Middle frontal gyrus (tissue), 1 donor: ENCODE measurements around the gene DNMT3L.
"Not testable (repeated sequence)": the region's sequence is repeated elsewhere in the genome, so short reads cannot be mapped to it uniquely, and the experiment has no call there.

Source experiments
- DNase-seq: peaks from one replicate; pipeline ENCODE4 v3.0.0-alpha.2; 2015; ENCODE audit warnings: low spot score; ENCODE audit errors: extremely low spot score

The DNMT3L gene

DNA sequence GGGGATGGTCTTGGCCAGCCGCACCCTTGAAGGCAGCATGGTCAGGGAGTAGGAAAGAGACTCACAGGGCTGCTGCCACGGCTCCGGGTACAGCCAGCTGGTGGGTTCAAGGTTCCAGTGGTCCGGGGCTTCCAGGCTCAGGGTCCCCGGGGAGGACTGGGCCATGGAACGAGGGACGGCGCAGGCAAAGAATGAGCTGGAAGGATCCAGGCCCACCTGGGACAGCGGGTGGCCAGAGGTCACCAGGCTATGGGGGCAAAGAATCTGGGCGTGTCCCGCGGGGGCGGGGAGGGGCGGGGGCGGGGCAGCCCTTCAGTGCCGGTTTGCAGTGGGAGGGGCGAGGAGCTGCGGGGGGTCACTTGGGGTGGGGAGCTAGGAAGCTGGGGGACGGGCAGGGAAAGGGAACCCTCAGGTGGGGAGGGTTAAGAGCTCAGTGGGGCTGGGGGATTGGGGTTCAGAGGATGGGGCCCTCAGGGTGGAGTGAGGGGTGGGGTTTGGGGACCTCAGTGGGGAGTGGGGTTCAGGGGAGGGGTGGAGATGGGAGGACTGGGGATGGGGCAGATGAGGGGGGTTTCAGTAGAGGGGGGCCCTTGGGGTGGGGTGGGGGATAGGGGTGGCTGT lies at the start of gene DNMT3L:
TSS of gene DNMT3L (minus strand) at position 223 of the 621 bp plus-strand sequence. CDS start 638 bp downstream, outside the sequence.
- DNase-seq: no peak

DNA sequence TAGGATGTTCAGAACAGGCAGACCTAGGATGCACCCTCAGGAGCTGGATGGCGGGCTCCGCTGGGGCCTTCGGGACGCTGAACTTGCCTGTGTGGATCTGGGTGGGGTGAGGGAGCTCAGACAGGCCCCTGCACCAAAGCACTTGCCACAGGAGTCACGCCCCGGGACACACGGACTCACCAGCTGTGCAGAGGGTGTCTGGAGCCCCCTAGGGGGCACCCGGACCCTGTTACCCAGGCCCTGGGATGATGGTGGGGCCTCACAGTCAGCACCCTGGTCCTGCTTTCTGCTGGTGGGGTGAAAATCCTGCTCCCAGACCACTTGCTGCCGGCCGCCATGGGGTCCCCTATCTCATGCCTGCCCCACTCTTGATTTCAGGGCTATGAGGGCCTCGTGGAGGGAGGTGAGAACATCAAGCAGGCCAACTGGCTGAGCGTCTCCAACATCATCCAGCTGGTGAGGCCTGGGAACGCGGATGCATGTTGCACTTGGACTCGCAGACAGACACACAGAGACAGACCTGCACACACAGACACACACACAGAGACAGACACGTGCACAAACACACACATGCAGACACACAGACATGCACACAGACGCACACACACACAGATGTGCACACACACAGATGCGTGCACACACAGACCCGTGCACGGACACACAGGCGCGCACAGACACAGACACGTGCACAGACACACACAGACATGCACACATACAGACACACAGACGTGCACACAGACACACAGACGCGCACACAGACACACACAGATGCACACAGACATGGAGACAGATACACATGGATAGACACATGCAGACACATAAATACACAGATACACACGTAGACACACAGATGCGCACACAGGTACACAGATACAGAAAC lies 49.2 kb upstream of the DNMT3L start:
- no peak for DNase-seq

- DNase-seq: no peak
Observed at GRCh38 chr21:44306936-44307704, 45.4 kb upstream of the DNMT3L start.

DNA sequence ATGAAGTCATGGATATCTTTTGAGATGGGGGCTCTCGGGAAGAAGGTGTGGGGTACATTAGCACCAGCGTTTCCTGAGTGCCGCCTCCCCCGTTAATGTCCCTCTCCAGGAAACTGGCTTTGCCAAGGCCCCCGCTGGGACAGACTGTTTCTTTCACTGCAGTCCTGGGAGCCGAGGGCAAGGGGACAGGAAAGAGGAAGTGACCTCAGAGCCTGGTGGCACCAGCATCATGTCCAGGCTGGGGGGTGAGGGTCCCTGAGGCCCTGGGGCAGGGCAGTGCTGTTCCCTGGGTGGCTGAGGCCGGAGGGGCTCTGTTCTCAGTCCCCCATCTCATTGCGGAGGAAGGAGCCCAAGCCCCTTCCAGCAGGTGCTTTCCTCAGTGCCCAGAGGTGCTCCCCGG lies 44.0 kb upstream of the DNMT3L start:
- DNase-seq: no peak

DNA sequence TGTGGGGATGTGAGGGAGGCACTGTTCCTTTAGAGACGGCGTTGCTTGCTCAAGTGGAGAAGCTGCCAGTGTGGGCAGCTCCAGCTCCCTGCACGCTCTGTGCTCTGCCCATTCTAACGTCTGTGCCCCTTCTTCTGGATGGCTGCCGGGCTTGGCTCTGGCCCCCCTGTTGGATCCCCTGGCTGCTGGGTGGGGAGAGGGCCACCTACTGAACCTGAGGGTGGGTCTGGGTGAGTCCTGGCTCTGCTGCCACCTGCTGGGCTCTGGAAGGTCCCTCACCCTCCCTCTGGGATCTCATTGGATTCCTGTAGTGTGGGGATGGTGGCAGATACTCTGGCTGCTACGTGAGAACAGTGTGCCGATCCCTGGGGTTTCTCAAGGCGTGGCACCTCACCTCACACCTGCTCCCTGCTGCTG lies 43.2 kb upstream of the DNMT3L start:
- DNase-seq: peak; percentile 25

DNA sequence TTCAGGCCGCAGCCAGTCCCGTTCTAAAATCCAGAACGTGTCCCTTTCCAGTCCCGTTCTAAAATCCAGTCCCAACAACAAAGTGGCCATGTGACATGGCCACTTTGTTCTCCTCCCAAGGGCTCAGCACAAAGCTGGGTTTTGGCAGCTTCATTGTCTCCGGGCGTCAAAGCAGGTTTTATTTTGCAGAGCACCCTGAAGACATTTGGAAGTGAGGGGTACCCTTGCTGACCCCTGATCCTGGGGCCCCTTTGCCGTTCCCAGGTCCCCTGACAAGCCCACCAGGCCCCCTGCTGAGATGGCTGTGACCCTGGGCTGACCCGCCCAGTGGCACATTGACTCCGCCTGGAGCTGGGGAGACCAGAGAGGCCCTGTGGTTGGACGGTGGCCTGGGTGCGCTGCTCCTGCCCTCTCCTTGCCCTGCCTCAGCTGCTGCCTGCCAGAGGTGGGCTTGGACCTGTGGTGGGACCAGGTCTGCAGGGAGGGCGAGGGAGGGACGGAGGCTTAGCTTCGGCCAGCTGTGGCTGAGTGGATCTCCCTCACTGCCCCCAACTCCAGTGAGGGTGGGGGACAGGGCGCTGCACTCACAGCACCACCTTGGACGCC lies 42.4 kb upstream of the DNMT3L start:
- DNase-seq: no peak

DNA sequence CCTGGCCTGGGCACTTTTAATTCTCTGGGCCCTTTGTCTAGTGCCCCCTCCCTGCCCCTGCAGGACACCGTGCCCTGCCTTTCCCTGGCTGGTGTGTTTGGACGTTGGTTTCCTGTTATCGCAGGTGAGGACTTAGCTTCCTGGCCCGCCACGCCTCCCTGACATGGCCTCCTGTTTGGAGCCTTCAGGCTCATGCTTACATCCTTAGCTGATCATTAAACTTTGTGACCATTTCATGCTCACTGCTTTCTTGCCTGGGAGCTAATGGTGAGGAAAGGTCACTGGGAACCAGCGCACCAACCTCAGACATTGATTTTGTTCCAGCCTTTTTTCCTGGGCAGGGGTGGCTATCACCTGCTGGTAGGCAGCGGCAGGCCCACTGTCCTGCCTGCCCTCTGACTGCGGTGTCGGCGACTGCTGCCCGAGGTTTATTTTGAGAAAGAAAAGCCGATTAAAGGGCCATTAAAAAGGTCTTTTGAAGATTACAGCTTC lies 41.8 kb upstream of the DNMT3L start:
- no peak for DNase-seq

GRCh38 chr21:44302573-44303401 lies 41.1 kb upstream of the DNMT3L start:
- not testable (repeated sequence) for DNase-seq

- DNase-seq: no peak
Observed at GRCh38 chr21:44301961-44302406, 40.3 kb upstream of the DNMT3L start.

GRCh38 chr21:44301141-44301540 lies 39.4 kb upstream of the DNMT3L start:
- DNase-seq: no peak

DNA sequence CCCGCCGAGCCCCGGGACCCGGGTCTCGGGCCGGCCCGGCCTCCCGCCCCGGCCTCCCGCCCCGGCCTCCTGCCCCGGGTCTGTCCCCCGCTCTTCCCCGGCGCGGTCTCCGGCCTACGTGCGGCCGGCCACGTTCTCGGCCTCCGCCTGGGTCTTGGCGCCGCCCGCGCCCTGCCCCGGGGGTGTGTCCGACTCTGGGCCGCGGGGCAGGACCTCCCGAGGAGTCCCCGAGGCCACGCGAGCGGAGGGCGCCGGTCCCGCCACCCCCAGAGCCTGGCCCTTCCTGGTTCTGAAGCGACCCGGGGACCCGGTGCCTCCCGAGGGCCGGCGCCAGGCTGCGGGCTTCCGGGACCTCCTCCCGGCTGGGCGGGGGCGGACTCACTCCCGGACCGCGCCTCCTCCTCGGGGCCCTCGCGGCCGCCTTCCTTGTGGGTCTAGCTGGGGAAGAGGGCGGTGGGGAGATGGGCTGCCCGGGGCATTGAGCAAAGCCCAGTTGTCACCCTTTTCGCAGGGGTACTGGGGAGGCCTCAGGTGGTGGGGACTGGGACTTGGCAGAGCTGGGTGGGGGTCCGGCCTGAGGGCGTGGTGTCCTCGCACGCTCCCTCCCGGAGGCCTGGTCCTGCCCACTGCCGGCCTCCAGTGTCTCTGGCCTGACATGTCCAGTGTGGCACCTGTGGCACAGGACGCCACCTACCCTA lies 38.7 kb upstream of the DNMT3L start:
- DNase-seq: no peak

DNA sequence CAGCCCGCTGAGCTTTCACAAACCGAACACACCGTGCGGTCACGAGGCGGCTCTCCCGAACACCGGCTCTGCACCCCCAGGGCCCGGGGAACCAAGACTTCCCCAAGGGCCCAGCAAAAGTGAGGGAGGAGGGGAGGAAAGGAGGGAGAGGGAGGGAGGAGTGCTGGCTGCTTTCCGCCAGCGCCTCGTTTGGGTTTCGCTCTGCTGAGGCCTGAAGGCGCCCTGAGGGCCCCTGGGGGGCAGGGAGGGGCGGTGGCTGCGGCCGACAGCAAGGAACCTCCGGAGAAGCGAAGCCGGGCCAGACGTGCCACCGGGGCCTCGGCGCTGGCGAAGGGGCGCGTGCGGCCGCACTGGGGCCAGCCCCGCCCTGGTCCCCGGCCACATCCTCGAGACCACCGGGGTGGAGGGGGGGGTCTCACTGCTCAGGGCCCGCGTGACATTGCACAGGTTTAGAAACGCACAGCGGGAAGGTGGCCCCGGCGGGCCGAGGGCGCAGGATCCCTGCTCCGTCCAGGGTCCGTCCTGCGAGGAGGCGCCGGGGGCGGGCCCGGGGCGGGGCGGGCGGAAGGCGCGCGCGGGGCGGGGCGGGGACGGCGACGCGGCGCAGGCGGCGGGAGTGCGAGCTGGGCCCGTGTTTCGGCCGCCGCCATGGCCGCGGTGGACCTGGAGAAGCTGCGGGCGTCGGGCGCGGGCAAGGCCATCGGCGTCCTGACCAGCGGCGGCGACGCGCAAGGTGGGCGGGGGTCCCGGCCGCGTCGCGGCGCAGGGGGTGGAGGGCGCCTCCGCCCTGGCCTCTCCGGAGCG lies 38.0 kb upstream of the DNMT3L start, which contains the start of gene PFKL:
TSS of gene PFKL (plus strand) at position 596 of the 804 bp plus-strand sequence. CDS start at position 649, 53 bp downstream.
- no peak for DNase-seq

DNA sequence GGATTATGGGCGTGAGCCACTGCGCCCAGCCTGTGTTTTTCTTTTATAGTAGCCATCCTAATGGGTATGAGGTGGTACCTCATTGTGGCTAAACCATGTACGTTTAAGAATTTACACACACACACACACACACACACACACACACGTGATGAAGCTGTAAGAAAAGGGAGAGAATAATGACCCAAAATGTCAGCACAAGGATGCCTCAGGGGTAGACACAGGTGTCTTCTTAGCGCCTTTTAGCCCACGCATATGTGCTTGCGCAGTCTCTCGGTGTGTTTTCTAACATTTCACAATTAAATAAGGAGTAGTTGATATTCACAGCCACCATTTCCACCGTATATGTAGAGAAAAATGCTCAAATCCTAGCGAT lies 37.4 kb upstream of the DNMT3L start:
- no peak for DNase-seq

GRCh38 chr21:44298301-44298700 lies 36.6 kb upstream of the DNMT3L start:
- DNase-seq: no peak

DNA sequence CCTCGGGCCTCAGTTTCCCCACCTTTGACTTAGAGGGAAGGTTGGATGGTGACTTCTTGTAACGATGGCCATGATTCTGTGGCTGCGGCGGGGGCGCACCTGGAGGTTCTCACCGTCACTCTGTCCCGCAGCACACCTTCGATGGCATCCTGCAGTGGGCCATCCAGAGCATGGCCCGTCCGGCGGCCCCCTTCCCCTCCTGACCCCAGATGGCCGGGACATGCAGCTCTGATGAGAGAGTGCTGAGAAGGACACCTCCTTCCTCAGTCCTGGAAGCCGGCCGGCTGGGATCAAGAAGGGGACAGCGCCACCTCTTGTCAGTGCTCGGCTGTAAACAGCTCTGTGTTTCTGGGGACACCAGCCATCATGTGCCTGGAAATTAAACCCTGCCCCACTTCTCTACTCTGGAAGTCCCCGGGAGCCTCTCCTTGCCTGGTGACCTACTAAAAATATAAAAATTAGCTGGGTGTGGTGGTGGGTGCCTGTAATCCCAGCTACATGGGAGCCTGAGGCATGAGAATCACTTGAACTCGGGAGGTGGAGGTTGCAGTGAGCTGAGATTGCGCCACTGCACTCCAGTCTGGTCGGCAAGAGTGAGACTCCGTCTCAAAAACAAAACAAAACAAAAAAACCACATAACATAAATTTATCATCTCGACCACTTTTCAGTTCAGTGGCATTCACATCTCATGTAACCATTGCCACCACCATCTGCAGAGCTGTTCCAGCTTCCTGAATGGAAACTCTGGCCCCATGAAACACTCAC lies 36.0 kb upstream of the DNMT3L start:
- DNase-seq: peak; percentile 79

GRCh38 chr21:44296916-44297315 lies 35.2 kb upstream of the DNMT3L start:
- DNase-seq: no peak

GRCh38 chr21:44296103-44296519 lies 34.4 kb upstream of the DNMT3L start:
- no peak for DNase-seq

DNA sequence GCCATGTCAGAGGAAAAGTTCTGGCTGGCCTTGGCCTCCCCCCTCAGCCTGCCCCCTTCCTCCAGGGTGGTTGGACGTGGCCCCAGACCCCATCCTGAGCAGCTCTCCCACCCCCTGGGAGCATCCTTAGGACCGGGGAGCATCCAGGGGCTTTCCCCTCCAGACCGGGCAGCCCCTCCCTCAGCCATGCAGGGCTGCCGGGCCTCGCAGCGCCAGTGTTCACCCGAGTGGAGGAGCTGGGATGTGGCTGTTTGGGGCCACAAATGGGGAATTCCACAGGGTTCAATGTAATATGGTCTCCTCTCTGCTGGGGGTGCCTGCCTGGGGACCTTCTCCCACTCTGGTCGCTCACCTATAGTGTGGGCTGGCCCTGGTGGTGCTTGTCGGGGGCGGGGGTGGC lies 33.9 kb upstream of the DNMT3L start:
- no peak for DNase-seq
